Activated naive CD4-positive, alpha-beta T cell treated with anti-CD3 and anti-CD28 coated beads, Interleukin-2, amount 10 ng/mL, durations not matched to agents 7 days and 5 days (primary cell): ENCODE results near the gene INSYN2B.

ENCODE experiments used
- CTCF ChIA-PET: fragments of 350-600 bp; sonication (Branson Sonifier 250); formaldehyde crosslinking; loops from one replicate; lab custom pipeline; 2021; ENCODE audit warnings: antibody characterized with exemption; lab: Charles Lee
- DNase-seq: peaks from one replicate; pipeline ENCODE4 v3.0.0-alpha.2; 2020
- H3K27ac Mint-ChIP-seq: one replicate; pipeline ENCODE4 v1.8.0; 2021; ENCODE audit warnings: mild to moderate bottlenecking, moderate library complexity, mixed read lengths
- H3K27me3 Mint-ChIP-seq: one replicate; pipeline ENCODE4 v1.8.0; 2021; ENCODE audit warnings: mild to moderate bottlenecking, mixed read lengths
- H3K36me3 Mint-ChIP-seq: one replicate; pipeline ENCODE4 v1.8.0; 2021; ENCODE audit warnings: mixed read lengths
- H3K4me1 Mint-ChIP-seq: one replicate; pipeline ENCODE4 v1.8.0; 2021; ENCODE audit warnings: mixed read lengths
- H3K4me3 Mint-ChIP-seq: one replicate; pipeline ENCODE4 v1.8.0; 2021; ENCODE audit warnings: mild to moderate bottlenecking, moderate library complexity, mixed read lengths
- H3K9me3 Mint-ChIP-seq: one replicate; pipeline ENCODE4 v1.8.0; 2021; ENCODE audit warnings: mixed read lengths

The INSYN2B gene

DNA sequence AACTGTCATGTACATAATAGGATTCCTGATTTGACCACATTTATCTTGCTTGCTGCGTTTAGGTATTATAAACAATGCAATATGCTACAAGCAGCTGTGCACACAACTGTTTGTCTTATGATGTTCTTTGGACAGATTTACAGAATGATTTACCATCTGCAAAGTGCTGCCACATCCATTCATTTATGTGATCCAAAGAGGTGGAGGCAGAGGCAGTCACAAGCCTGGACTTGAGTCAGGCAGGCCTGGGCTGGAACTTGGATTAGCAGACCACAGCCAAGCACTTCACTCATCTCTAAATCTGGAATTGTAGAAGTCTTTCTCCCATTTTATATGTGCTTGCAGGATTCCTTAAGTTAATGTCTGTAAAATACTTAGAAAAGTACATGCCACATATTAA lies 149.0 kb downstream of the INSYN2B start:
- CTCF ChIA-PET = no interaction called here
- Mint-ChIP-seq H3K36me3 (peaks cover 20% of the 10 kb centered on the region), H3K27me3 (no peaks in the 10 kb centered on the region), H3K4me1 (no peaks in the 10 kb centered on the region), H3K27ac (no peak overlapping the region), H3K9me3 (no peaks in the 10 kb centered on the region), H3K4me3 (no peak overlapping the region)
- DNase-seq = no peak

GRCh38 chr5:169828385-169828784 lies 151.9 kb downstream of the INSYN2B start:
- peaks cover 32% of the 10 kb centered on the region for H3K36me3 Mint-ChIP-seq
- CTCF ChIA-PET = no interaction called here
- no peaks in the 10 kb centered on the region for H3K27me3 Mint-ChIP-seq
- H3K4me1 Mint-ChIP-seq = no peaks in the 10 kb centered on the region
- H3K27ac Mint-ChIP-seq = no peak overlapping the region
- no peak overlapping the region for H3K4me3 Mint-ChIP-seq
- no peak for DNase-seq
- H3K9me3 Mint-ChIP-seq = no peaks in the 10 kb centered on the region

GRCh38 chr5:169827769-169828168 lies 152.5 kb downstream of the INSYN2B start:
- Mint-ChIP-seq H3K27me3 (no peaks in the 10 kb centered on the region), H3K36me3 (peaks cover 36% of the 10 kb centered on the region), H3K27ac (no peak overlapping the region), H3K4me3 (no peak overlapping the region), H3K4me1 (no peaks in the 10 kb centered on the region), H3K9me3 (peaks cover 2% of the 10 kb centered on the region)
- CTCF ChIA-PET = no interaction called here
- DNase-seq = no peak

DNA sequence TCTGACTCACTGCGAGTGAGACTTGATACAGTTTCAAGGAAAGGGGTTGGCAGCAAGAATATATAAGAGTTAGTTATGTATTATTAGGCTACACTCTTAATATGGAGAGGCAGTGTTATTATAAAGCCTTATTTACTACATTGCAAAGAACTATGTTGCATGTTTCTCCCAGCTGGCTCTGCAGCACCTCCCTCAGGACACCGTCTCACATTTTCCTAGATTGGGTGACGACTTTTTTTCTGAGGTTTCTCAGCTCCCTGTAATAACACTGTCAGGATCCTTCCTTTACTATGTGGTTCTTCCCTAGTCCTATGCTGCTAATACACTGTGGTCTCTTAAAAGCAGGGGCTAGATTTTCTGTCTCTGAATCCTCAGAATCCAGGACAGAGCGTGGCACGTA lies 153.7 kb downstream of the INSYN2B start:
- DNase-seq = no peak
- Mint-ChIP-seq H3K27me3 (no peaks in the 10 kb centered on the region), H3K36me3 (peaks cover 39% of the 10 kb centered on the region), H3K4me3 (no peak overlapping the region), H3K27ac (no peak overlapping the region), H3K4me1 (no peaks in the 10 kb centered on the region), H3K9me3 (peaks cover 2% of the 10 kb centered on the region)
- CTCF ChIA-PET = no interaction called here

- CTCF ChIA-PET = no interaction called here
- Mint-ChIP-seq H3K4me3 (no peak overlapping the region), H3K9me3 (no peaks in the 10 kb centered on the region), H3K27ac (no peak overlapping the region), H3K4me1 (no peaks in the 10 kb centered on the region), H3K27me3 (no peaks in the 10 kb centered on the region), H3K36me3 (peaks cover 76% of the 10 kb centered on the region)
- no peak for DNase-seq
These were observed 163.3 kb downstream of the INSYN2B start for GRCh38 chr5:169817031-169817430.

DNA sequence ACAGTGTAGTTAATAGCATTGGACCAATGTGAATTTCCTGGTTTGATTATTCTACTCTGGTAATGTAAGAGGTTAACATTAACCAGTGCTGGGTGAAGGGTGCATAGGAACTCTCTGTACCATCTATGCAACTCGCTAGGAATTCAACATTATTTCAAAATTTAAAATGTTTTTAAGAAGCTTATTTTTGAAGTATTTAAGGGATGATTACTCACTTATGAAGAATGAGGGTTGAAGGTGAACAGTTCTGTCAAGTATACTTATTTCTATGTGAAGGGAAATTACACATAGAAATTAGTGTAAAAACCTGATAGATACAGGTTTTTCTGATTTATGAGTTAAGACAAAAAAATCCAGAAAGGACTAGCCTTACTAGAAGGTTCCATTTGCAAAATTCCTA lies 165.8 kb downstream of the INSYN2B start:
- Mint-ChIP-seq H3K36me3 (peaks cover 71% of the 10 kb centered on the region), H3K4me3 (no peak overlapping the region), H3K27ac (no peak overlapping the region), H3K4me1 (no peaks in the 10 kb centered on the region), H3K9me3 (no peaks in the 10 kb centered on the region), H3K27me3 (no peaks in the 10 kb centered on the region)
- CTCF ChIA-PET = no interaction called here
- DNase-seq = no peak
